ENCODE measurements around the gene ACTG2.
"Not testable (repeated sequence)": the region's sequence is repeated elsewhere in the genome, so short reads cannot be mapped to it uniquely, and the experiment has no call there.

Gene ACTG2

DNA sequence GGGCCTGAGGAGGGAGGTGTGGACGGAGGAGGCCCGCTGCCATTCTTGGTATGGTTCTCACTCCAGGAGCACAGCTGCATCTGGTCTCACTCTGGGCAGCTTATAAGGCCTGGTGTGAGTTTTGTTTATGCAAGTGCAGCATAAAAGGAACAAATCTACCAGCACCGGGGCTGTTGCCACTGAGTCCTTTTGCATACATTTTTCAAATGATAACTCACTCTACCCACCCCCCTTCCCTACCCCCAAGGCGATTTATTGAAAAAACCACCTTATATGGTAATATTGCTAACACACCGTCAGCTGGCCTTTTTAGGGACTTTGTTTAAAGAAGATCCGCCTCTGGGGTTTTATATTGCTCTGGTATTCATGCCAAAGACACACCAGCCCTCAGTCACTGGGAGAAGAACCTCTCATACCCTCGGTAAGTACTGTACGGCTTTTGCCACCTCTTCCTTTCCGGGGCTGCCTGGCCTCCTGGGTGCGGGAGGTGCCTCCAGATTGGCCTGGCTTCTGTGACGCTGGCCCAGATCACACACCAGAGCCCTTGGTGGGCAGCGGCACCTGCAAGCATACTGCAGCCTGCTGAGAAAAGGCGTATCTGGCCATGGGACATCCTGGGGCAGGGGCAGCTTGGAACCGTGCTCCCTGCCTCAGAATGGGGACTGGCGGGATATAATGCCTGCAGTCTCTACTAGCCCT lies at the start of gene ACTG2:
Gene ACTG2, plus strand, starts transcription at position 378 of the 699 bp plus-strand sequence. CDS start 8,304 bp downstream, outside the sequence.
- no peak for DNase-seq

DNA sequence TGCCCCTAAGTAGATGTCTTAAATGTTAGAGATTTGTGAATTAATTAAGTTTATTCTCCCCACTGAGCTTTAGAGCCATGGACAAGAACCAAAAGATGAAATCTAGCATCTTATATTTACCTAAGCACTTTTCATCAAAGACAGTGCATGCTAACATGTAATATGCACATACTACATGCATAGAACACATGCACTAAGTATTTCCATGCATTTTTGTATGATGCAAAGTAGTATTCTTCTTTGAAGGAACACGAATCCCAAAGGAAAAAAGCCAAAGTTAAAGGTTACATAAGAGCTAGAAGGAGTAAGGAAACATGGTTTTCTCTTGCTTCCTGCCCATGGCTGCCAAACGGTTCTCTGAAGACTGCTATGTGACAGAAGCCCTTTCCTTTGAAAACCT lies 48.7 kb upstream of the ACTG2 start:
- no peak for DNase-seq

DNA sequence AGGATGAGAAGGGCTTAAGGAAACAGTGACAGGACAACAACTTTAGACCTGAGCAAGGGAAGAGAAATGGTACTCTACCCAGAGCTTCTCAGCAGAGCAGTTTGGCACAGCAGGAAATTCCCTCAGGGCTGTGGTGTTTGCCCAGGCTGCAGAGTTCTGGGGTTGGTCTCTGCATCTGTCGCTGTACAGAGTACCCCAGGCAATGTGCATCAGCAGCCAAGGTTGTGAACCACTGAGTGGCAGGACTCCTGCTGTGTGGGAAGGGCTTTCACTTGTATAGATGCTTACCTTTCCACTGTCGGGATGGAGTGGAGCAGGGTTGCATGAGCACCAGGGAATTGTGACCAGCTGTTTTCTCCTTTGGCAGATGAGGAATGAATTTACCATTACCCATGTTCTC lies 42.8 kb upstream of the ACTG2 start:
- DNase-seq: no peak

DNA sequence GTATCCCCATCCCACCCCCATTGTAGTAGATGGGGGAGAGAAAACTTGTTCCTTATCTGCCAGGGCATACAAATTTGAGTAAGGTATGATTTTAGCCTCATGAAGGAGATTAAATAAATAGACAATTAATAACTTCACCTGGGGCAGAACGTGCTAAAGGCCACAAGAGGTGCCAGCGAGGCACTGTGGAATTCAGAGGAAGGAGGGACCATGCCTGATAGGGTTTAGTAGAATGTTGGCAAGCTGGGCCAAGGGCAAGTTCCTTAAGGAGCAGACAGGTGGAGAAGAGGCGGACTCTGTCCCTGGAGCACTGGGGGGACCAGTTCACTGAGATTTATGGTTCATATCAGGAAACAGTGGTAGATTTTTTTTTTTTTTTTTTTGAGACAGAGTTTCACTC lies 41.5 kb upstream of the ACTG2 start:
- no peak for DNase-seq

DNA sequence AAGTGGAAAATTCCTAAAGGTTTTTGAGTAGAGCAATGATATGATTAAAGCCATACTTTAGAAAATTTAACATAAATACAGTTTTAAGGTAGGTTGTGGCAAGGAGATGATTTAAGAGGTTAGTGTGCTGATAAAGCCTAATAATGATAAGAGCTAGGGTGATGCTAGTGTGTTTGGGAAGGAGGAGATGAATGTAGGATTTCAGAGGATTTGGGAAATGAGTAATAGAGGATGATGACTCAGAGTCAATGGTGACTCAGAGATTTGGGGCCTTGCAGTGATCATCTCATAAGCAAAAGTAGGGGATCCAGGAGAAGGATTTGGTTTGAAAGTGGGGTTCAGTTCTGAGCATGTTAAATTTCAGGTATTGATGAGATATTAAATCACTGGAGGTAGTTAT lies 40.8 kb upstream of the ACTG2 start:
- DNase-seq: no peak

DNA sequence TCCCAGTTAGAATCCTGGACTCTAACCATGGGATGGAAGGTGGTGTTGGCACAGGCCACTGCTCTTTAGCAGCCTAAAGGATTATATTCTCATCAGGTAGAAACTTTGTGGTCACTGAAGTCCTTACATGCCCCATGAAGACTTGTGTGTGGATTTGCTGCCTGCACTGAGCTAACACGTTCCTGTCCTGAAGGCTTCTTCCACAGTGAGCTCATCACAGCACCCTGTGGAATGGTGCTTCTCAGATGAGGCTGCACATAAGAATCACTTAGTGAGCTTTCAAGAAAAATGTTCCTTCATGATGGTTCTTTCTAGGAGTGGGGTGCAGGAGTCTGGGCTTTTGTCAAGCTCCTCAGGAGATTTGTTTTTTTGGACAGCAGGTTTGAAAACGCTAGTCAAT lies 37.3 kb upstream of the ACTG2 start:
- DNase-seq: no peak

DNA sequence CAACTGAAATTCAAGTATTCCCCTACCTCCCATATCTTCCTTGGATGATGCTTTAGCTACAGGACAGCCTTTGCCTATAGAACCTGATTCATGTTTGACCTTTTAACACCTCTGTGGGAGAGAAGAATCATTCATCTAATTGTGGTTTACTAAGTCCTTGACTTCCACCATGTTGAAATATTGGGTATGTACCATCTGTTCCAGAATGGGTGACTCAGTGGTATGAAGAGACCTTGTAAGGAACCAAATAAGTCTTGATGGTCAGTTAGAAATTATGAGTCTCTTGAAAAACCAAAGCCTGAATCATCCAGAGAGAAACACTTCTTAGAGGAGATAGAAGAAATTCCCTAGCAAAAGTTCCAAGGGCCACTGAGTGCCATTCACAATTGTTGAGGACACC lies 36.6 kb upstream of the ACTG2 start:
- DNase-seq: no peak

DNA sequence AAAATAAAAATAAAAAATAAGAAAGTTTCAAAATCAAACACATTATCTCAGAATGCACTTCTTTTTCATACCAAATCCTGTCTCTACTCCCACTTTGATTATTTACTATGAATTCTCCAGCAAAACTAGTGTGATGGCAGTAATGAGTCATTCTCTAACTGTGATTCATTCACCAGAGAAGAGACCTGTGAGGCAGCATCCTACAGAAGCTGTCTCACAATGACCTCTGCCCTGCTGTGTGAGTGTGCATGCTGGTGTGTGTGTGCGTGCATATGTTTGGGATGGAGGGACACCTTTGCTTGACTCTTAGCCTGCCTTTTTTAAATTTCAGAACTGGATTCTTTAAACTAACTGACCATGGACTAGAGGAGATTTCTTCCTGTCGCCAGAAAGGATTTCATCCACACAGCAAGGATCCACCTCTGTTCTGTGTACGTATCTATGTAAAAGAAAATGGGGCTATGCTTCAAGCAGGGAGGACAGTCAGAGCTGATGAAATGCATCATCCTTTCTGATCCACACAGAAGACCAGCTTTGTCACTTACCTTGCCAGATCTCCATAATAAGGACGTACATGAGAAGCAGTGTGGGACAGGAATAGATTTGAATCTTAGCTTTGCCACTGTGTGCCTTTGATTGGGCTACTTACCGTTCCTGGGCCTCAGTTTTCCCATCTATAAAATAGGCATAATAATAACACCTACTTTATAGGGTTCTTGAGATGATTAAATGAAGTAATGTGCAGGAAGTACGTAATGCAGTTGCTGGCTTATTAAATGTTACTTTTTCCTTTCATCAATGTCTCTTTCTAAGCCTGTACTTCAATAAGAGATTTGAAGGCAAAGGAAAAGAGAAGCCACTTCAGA lies 32.9 kb upstream of the ACTG2 start:
- no peak for DNase-seq

DNA sequence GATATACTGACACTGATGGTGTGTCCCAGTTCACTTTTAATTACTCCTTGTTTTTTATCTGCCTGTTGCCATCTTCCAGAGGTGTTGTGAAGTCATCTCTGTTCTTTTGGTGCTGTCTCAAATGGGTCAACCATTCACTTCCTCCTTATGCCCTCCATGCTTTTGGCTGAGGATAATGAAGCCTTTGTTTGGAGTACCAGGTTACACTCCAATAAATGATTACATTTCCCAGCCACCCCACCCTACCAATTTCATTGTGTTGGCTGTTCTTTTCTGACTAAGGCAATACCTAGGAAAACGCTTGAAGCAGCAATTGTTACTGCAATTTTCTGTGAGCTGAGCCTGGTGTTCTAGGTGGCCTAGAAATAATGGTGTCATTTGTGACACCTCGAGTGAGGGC lies 29.8 kb upstream of the ACTG2 start:
- no peak for DNase-seq

DNA sequence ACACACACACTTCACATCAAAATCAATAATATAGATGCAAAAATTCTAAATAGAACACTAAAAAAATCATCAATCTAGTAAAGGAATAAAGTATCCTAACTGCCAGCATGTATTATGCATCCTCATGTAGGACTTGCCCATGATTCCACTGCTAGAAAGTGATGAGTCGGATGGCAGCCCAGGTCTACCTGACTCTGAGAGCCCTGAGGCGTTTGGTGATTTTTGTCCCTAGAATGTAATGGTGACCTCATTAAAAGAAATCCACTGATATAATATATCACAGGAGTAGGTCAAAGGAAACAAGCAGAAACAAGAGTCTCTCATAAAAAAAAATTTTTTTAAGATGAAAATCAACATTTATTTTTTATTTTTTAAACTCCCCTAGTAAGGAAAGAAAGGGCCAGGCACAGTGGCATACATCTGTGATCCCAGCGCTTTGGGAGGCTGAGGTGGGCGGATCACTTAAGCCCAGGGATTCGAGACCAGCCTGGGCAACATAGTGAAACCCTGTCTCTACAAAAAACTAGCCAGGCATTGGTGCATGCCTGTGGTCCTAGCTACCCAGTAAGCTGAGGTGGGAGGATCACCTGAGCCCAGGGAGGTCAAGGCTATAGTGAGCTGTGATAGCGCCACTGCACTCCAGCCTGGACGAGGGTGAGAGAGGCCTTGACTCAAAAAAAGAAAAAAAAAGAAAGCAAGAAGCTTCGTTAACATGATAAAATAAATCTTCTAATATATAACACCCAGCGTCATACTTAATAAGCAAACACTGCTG lies 24.4 kb upstream of the ACTG2 start:
- DNase-seq: no peak

DNA sequence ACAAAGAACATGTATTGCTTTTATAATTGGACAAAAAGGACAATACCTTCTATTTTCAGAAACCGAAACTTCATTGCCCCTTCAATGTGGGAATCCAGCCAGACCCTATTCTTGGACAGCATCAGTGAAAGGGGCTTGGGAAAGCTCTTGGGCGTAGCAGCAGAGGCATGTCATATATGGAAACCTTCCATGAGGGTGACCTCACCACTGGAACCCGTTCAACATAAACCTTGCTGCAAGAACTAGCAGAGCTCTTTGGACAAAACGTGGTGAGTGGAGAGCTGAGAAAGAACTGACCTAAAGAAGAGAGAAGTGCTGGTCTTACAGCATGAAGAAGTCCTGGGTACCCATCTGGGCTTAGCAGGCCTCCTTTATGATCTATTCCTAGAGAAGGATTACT lies 22.7 kb upstream of the ACTG2 start:
- DNase-seq: no peak

DNA sequence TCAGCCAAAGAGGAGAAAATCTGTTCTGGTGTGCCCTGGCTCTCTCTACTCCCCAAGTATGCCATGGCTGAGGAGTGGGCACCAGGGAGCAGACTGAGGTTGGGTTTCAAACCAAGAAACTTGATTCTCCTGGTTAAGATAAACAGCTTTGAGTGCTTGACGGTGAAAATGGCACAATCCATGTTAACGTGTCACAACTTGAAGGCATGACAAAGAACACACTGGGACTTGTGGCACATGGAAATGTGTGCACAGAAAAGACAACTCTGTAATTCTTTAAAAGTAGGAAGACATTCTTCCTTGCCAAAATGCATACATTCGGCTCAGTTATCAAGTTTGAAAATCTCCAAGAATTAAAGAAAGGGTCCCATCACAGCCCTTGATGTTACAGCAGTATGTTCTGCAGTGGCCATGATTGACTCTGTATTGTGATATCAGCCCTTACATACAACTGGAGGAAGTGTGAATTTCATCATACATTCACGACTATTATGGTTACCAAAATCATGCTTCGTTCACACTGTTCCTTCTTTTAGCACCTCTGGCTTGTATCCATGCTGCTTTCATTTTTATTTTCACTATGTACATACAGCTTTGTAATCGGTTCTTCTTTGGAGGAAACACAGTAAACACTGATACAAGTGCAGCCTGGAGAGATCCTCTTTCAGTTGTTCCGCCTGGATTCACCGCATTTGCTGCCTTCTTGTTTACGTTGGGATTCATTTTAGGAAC lies 15.6 kb upstream of the ACTG2 start:
- DNase-seq: no peak

DNA sequence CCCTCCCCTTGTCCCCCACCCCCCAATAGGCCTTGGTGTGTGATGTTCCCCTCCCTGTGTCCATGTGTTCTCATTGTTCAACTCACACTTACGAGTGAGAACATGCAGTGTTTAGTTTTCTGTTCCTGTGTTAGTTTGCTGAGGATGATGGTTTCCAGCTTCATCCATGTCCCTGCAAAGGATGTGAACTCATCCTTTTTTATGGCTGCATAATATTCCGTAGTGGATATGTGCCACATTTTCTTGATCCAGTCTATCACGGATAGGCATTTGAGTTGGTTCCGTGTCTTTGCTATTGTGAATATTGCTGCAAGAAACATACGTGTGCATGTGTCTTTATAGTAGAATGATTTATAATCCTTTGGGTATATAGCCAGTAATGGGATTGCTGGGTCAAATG lies 14.8 kb upstream of the ACTG2 start:
- DNase-seq: not testable (repeated sequence)

DNA sequence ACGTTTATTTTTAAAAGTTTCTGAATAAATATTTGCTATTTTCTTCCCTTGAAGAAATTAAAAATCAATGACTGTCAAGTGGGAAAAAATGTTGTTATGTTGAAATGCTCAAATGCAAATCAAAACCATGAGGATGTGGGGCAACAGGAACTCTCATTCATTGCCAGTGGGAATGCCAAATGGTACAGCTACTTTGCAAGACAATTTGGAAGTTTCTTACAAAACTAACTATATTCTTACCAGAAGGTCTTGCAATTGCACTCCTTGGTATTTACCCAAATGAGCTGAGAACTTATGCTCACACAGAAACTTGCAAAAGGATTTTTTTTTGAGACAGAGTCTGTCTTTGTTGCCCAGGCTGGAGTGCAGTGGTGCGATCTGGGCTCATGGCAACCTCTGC lies 7.4 kb upstream of the ACTG2 start:
- DNase-seq: no peak

DNA sequence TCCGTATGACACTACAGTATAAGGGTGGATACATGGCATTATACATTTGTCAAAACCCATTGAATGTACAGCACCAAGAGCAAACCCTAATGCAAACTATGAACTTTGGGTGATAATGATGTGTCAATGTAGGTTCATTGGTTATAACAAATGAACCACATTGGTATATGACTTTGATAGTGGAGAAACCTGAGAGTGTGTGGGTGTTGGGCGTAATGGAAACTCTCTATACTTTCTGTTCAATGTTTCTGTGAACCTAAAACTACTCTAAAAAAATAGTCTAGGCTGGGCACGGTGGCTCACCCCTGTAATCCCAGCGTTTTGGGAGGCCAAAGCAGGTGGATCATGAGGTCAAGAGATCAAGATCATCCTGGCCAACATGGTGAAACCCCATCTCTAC lies 6.5 kb upstream of the ACTG2 start:
- no peak for DNase-seq

DNA sequence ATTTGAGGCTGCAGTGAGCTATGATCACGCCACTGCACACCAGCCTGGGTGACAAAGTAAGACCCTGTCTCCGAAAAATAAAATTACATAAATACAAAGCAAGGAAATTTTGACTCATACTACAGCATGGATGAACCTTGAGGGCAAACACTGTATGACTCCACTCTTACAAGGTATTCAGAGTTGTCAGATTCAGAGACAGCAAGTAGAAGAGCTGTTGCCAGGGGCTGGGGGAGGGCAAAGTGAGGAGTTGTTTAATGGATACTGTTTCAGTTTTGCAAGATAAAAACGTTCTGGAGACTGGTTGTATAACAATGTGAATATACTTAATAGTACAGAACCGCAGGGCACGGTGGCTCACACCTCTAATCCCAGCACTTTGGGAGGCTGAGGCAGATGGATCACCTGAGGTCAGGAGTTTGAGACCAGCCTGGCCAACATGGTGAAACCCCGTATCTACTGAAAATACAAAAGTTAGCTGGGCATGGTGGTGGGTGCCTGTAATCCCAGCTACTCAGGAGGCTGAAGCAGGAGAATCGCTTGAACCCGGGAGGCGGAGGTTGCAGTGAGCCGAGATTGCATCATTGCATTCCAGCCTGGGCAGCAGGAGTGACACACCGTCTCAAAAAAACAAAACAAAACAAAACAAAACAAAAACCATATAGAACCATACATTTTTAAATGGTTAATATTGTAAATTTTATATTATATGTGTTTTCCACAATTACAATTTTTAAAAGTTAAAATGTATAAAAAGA lies 5.0 kb upstream of the ACTG2 start:
- DNase-seq: not testable (repeated sequence)

DNA sequence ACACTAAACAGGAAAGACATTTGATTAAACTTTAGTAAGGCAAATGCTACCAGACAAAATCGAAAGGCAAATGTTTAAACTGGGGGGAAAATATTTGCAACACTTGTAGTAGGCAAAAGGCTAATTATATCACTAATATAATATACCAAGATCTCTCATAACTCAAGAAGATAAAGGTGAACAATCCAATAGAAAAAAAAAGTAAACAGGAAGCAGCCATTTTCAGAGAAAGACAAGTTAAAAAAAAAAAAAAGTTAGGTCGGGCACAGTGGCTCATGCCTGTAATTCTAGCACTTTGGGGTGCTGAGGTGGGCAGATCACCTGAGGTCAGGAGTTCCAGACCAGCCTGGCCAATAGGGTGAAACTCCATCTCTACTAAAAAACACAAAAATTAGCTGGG lies 4.4 kb upstream of the ACTG2 start:
- DNase-seq: no peak

DNA sequence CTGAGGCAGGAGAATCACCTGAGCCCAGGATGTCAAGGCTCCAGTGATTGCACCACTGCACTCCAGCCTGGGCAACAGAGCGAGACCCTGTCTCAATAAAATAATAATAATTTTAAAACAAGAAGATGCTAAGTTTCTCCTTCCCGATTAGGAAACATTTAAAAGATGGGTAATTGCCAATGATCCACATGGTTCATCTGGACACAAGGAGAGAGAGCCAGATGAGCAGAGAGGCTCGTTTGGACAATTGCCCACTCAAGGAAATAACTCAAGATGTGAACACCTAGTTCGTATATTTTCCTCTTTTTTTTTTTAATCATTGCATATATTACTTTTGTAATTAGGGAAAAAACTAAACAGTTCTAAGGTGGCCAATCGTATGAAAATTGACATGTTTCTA lies 3.6 kb upstream of the ACTG2 start:
- DNase-seq: no peak

DNA sequence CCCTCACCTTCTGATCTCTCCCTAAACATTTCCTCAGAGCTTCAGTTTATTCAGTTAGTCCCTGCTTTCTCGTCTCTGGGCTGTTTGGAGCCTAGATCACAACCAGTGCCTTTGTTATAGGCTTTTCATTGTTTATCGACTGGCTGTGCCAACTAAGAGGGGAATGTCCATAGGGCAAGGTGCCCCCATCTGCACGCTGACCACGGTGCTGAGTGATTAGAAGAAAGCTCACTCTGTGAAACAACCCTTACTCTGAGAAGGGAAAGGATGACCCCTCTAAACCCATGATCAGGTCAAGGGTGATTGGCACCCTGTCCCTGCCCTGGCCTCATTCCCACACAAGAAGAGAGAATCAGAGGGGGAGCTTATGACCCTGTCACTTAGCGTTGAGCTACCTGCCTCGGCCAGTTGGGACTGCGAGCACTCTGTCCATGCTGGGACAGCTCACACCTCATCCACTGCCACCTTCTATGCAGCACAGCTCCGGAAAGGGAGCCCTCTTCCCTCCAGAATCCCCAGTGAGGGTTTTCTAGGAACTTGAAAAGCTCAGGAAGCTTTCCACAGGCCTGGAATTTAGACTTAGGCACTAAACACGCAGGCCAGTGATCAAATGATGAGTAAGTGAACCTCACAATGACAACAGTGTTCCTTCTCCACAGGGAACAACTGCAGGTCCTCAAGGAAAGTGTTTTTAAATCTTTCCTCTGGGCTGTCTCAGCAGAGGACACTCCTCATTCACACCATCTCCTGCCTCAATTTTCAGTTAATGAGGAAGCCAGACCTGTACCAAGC lies 2.3 kb upstream of the ACTG2 start:
- DNase-seq: no peak

DNA sequence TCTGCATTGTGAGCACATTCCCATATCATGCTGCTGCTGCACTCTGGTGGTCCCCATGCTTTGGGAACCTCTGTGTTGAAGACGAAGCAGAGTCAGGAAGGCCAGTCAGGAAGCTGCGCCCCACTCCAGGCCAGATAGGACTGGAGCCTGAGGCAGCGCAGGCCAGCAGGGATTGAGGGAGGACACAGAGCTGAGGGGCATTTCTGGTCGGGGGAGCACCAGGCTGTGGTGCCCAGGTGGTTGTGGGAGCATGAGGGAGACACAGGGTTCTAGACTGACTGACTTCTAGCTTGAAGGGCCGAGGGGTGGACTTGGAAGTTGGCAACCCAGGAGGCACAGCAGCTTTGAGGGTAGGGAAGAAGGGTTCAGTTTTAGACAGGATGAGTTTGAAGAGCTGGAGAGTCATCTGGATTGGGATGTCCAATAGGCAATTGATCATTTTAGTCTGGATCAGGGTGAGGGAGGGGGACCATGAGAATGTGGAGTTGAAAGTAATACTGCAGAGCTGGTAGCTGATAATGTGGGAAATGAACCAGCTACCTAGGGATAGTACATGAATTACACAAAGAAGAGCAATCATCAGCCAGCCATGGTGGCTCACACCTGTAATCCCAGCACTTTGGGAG lies 1.4 kb upstream of the ACTG2 start:
- DNase-seq: no peak

Measured in activated CD4-positive, alpha-beta T cell treated with anti-CD3 and anti-CD28 coated beads, Interleukin-2, amount 50 U/mL, for 4 hours (primary cell).